Adrenal gland (tissue), 5 donors: ENCODE data around the gene KIAA1671.

ENCODE experiments used
- POLR2A ChIP-seq, 2 donors: fragments of 450-650 bp; IDR thresholded peaks; one replicate each; pipeline ENCODE4 v1.6.1; 2017; ENCODE audit warnings: antibody characterized with exemption in 2 of 2, mild to moderate bottlenecking in 2 of 2, moderate library complexity in 1 of 2
- TF ChIP-seq, protein P1 (sequence below), 6 experiments: fragments of 450-650 bp in 4 of 6; fragments of 200-600 bp in 2 of 6; sonication (generic) in 1 of 6; IDR thresholded peaks; 1 replicate in 5 of 6; 2 replicates in 1 of 6; pipeline versions ENCODE4 v1.5.1 to v1.8.0; 2016 to 2021; ENCODE audit warnings: antibody characterized with exemption in 6 of 6, mild to moderate bottlenecking in 2 of 6, moderate library complexity in 1 of 6
- donor health status: DM: no; HTN: no; CAD: no.

GRCh38 chr22:25134028-25134427 lies 181.5 kb downstream of the KIAA1671 start:
- TF ChIP-seq POLR2A (IDR thresholded peaks at IDR 0.05), result no peak
- TF ChIP-seq, protein P1, sequence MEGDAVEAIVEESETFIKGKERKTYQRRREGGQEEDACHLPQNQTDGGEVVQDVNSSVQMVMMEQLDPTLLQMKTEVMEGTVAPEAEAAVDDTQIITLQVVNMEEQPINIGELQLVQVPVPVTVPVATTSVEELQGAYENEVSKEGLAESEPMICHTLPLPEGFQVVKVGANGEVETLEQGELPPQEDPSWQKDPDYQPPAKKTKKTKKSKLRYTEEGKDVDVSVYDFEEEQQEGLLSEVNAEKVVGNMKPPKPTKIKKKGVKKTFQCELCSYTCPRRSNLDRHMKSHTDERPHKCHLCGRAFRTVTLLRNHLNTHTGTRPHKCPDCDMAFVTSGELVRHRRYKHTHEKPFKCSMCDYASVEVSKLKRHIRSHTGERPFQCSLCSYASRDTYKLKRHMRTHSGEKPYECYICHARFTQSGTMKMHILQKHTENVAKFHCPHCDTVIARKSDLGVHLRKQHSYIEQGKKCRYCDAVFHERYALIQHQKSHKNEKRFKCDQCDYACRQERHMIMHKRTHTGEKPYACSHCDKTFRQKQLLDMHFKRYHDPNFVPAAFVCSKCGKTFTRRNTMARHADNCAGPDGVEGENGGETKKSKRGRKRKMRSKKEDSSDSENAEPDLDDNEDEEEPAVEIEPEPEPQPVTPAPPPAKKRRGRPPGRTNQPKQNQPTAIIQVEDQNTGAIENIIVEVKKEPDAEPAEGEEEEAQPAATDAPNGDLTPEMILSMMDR (IDR thresholded peaks at IDR 0.05), result no peak
